Stimulated activated CD8-positive, alpha-beta memory T cell treated with anti-CD3 and anti-CD28 coated beads, Interleukin-12 subunit alpha, Interleukin-12 subunit beta, amount 100 ng/mL, for 1 hour (primary cell): ENCODE results near the gene RAI14.

Experiments used
- DNase-seq: peaks from one replicate; pipeline ENCODE4 v3.0.0-alpha.2; 2020; ENCODE audit warnings: low read depth

The RAI14 gene

GRCh38 chr5:34656001-34656699 lies at the start of gene RAI14:
Gene RAI14, plus strand, starts transcription at chr5:34656328. Its CDS starts 30,592 bp downstream, at chr5:34686920.
- DNase-seq, result no peak

DNA sequence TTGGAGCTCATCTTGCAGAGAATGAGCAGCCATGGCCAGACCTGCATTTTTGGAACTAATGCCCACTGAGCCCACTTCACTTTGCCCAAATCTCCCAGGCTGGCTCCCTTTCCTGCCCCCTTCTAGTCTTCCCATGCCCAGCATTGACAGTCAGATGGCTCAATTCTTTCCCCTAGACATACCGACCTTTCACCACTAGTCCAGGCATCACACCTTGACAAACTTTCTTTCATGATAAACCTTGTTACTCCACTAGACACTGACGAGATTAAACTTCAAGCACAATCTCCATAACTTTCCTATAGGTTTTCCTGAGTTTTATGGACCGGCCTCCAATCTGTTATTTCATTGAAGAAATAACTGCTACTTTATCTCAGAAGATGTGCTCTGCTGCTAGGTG lies 47.8 kb upstream of the RAI14 start:
- no peak for DNase-seq

- no peak for DNase-seq
Observed at GRCh38 chr5:34608859-34609648, 47.1 kb upstream of the RAI14 start.

GRCh38 chr5:34609951-34610441 lies 46.1 kb upstream of the RAI14 start:
- no peak for DNase-seq

DNA sequence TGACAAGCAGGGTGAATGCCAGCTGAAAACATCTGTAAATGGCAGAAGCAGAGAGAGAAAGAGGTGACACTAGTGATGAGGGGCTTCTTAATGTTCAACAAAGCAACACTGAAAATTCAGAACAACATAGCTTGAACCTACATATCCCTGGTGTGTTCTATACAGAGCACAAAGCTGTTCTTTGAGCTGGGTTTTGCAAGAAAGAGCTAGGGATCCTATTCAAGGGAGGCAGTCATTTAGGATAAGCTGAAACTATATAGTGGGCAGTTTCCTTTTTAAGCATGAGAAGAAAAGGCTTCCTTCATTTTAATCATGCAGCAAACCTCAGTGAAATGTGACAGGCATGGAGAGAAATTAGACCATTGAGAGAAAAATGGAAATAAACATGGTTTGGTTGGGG lies 45.6 kb upstream of the RAI14 start:
- DNase-seq, result no peak

DNA sequence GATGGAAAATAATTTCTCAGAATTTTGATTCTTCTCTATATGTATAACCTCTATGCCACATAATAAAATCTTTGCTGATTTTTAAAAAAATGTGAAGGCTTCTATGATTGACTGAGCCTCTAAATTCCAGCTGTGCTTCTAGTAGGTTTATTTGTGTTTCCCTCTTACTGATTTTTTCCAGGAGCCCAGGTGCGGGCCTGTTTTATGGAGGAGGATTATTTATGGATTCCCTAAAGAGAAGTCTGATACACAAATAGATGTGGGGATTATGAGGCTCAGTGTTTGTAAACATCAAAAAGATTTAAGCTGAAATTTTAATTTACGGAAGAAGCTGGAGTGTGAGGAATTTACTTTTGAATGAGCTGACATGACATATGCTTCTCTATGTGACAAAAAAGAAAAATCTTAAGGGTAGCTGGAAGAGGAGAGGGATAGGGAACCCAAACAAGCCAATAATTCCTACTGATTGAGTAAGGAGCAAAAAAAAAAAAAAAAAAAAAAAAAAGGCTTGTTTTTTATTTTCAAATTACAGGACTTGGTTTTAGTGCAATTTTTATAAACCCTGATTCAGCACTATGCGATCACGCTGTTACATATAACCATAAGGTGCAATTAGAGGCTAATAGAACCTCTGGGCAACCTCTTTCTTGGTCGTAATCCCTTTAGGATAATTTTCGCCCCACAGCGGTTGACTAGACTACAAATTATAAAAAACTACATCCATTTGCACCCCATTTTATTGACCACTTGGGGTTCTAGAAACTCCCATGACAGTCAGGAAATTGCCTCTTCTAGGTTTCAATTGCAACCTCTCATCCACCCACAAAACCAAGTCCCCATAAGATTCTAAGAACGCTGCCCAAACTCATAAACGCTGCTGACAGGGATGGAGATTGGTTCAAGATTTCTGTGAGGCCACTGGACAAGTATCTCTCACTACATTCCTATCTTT lies 44.4 kb upstream of the RAI14 start:
- no peak for DNase-seq

DNA sequence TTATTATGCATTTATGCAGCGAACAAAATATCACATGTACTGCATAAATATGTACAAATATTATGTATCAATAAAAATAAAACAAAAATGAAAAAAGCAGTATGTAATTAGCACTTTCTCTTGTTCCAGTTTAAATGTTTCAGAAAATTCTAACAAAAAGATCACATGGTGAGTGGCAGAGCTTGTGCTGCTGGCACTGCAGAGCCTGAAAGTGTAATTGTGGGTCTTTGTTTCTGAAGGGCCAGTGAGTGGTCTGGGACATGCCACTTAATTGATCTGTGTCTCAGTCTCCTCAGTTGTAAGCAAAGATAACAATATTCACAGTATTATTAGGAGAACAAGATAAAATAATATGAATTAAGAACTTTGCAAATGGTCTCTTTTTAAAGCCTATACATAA lies 39.5 kb upstream of the RAI14 start:
- no peak for DNase-seq

DNA sequence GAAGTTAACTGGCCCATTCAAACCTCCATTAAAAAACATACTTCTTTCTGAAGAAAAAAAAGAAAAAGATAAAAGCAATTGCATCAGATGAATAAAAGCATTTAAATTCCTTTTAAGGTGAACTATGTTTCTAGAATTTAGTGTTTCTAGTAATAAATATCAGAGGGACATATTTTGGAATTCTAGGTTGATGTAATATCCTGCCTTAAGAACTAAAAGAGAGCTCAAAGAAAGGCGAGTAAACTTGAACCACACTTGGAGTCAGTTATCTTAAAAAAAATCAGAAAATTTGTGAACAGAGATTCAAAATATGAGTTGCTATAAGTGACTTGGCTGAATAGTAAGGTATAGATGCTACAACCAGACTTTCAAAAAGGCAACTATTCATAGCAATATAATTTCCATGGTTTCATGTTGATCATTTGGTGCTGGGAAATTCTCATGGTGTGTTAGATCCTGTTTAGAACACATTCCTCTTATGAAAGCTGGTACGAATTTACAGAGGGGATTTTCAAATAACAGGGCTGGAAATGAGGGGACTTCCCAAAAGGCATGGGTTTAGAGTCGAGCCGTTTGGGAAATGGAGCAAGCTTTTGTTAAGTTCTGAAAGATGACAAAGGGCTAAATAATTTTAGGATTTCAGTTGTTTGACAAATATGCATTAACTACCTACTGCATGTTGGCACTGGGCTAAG lies 37.6 kb upstream of the RAI14 start:
- no peak for DNase-seq

GRCh38 chr5:34620185-34620584 lies 35.9 kb upstream of the RAI14 start:
- DNase-seq, result no peak

GRCh38 chr5:34621277-34622097 lies 34.6 kb upstream of the RAI14 start:
- DNase-seq, result no peak

- DNase-seq, result no peak
Observed at GRCh38 chr5:34622098-34622400, 34.1 kb upstream of the RAI14 start.

GRCh38 chr5:34624691-34625090 lies 31.4 kb upstream of the RAI14 start:
- DNase-seq, result no peak

GRCh38 chr5:34625246-34625645 lies 30.9 kb upstream of the RAI14 start:
- DNase-seq, result no peak

DNA sequence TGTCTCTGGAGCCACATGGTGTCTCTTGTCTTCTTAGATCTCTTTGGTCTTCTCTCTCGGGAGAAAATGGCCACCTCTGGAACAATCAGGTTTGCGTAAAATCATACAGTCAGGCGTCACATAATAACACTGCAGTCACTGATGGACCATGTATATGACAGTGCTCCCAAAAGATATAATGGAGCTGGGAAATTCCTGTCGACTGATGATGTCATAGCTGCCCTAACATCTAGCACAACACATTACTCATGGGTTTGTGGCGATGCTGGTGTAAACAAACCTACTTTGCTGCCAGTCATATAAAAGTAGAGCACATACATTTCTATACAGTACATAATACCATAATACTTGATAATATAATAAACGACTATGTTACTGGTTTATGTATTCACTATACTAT lies 30.1 kb upstream of the RAI14 start:
- no peak for DNase-seq

- DNase-seq, result no peak
Observed at GRCh38 chr5:34626751-34627150, 29.4 kb upstream of the RAI14 start.

DNA sequence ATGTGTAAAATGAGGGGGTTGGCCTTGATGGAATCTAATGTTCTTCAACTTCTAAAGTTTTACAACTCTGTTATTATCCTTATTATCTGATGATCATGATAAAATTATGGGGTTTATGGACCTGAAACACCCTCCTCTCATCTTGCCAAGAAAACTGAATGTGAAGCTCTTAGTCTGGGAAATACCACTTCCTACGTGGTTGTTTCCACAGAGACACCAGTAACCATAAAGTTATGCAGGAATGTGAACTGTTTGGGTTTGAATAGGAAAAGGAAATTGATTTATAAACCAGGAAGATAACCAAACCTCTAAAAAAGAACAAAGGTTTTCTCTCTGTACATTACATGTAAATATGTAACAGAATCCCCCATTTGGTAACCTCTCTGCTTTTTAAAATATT lies 28.3 kb upstream of the RAI14 start:
- DNase-seq, result no peak

GRCh38 chr5:34628373-34628772 lies 27.8 kb upstream of the RAI14 start:
- no peak for DNase-seq

DNA sequence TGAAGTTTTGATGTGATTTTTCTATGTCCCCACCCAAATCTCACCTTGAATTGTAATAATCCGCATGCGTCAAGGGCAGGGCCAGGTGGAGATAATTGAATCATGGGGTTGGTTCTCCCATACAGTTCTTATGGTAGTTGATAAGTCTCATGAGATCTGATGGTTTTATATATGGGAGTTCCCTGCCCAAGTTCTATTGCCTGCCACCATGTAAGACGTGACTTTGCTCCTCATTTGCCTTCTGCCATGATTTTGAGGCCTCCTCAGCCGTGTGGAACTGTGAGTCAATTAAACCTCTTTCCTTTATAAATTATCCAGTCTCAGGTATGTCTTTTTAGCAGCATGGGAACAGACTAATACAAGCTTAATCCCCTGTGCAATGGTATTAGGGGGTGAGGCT lies 25.5 kb upstream of the RAI14 start:
- no peak for DNase-seq

DNA sequence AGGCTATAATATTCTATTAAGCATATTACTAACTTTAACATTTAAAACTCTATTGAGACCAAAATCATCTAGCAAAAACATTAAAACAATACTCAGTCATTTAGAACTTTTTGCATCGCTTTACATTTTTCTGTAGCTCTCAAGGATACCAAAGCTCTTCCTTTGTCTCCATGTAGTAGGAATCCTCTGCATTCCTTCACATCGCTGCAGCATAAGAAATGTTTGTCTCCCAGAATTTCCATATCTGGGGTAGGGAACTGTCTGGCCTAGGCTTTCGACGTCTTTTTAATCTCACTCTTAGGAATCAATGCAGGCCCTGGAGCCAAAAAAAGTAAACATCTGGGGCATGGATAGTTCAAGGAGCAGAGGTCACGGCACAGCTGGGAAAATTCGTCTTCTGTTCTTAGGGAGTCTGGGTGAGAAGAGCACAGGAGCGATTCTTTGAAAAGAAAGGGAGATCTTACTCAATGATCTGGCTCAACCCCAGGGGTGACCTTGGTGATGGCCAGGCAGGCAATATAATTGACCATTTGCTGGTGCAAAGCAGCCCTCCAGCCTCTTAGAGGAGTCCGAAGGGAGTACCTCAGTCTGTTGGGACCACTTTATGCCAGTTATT lies 23.2 kb upstream of the RAI14 start:
- no peak for DNase-seq

DNA sequence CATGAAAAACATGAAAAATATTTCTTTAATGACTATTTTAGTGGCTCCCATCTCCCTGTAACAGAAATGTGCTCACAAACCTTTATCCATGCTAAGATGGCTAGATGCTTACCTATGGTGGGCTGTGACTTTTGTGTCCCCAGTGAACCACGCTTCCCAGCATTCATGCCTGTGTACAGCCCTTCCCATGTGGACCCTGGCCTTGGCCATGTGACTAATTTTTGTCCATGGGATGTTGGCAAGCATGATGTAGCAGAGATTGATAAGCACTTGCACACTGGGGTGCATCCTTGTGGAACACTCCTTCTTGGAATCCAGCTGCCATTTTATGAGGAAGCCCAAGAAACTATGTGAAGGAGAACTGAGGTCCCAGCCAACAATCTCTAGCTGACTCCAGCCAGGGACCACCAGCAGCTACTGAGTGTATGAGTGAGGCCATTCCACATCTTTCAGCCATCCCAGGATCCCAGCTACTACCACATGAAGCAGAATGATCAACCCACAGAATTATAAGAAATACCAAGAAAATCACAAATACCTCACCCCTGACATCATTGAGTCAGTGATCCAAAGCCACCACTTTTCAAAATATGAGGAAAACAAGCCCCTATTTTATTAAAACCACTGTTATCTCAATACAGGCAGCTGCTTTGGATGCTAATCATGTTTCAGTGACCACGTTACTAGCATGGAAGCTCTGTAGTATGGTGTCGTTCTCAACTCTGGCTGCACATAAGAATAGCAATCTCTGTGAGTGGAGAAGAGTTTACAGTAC lies 16.1 kb upstream of the RAI14 start:
- no peak for DNase-seq
